ENCODE results near the gene PRCP.

DNA sequence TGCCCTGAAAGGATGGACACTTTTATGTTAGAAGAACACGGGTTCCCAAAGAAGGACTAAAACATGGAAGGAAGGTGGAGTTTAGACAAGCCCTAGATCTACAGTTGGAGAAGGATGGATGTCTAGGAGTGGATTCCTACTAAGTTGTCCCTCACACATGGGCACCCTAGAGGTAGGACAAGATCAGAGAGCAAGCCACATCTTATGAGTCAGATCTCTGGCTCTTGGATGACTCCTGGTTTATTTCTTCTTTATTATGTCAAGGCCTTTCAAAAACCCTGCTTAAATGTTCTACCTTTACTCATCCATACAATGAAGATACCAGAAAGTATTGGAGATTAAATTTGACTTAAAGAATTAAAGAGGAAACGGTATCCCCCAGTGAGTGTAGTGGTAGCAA, 34.4 kb downstream of the PRCP start:
- TF ChIP-seq POLR2A (IDR thresholded peaks at IDR 0.05; ENCODE audit: low read length), result no peak
- no peak for TF ChIP-seq GATA1 (IDR thresholded peaks at IDR 0.05; ENCODE audit: low read depth, low read length)
